ENCODE results near the gene SLIT1.

The SLIT1 gene

DNA sequence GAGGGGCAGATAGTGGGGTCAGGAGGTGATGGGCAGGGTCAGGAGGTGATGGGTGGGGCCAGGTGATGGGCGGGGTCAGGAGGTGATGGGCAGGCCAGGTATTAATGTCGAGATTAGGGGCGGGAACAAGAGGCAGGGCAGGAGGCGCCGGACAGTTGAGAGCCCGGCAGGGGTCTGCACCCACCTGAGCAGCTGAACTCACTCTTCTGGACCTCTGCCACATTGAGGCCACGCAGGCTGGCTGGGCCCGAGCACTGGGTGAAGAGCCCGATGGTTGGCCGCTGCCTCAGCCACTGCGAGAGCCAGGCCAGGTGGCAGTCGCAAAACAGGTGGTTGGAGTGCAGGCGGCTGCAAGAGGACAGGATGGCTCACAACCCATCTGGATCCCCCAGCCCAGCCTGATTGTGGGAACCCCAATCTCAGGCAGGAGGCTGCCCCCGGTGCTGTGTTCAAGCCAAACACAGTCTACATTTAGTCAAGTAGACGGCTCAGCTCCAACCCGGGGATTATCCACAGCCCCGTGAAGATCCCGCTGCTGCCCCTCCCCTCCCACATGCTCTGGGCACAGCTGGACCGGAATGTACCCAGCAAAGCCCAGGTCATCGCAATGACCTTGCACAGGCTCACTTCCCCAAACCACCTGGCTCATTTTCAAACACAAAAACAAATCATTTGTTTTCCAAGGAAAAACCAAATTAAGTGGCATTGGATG, 122.3 kb downstream of the SLIT1 start:
- DNase-seq (ENCODE audit: low spot score): no peak

DNA sequence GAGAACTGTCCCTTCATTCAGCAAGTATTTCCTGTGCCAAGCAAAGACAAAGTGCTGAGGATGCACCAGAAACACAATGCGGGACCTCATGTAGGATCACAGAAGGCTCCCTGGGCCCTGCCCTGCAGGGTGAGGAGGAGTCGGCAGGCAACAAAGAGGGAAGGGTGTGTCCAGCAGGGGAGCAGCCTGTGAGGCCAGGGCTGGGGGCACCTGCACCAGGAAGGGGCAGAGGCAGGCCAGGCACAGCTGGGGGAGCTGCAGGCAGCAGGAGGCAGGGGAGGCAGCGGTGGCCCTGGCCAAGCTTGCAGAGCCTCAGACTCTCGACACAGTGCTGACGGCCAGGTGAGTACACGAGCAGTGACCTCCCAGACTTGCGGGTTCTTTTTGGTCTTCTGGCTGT, 123.3 kb downstream of the SLIT1 start:
- no peak for DNase-seq (ENCODE audit: low spot score)

- DNase-seq (ENCODE audit: low spot score): no peak
Measured at GRCh38 chr10:97062046-97062445, 123.7 kb downstream of the SLIT1 start.

GRCh38 chr10:97061423-97061822, 124.3 kb downstream of the SLIT1 start:
- DNase-seq (ENCODE audit: low spot score): no peak

- no peak for DNase-seq (ENCODE audit: low spot score)
Measured at GRCh38 chr10:97060441-97061084, 125.2 kb downstream of the SLIT1 start.

GRCh38 chr10:97059872-97060205, 125.9 kb downstream of the SLIT1 start:
- no peak for DNase-seq (ENCODE audit: low spot score)

GRCh38 chr10:97059006-97059871, 126.5 kb downstream of the SLIT1 start:
- DNase-seq (ENCODE audit: low spot score): no peak

GRCh38 chr10:97058521-97058920, 127.2 kb downstream of the SLIT1 start:
- DNase-seq (ENCODE audit: low spot score): no peak

DNA sequence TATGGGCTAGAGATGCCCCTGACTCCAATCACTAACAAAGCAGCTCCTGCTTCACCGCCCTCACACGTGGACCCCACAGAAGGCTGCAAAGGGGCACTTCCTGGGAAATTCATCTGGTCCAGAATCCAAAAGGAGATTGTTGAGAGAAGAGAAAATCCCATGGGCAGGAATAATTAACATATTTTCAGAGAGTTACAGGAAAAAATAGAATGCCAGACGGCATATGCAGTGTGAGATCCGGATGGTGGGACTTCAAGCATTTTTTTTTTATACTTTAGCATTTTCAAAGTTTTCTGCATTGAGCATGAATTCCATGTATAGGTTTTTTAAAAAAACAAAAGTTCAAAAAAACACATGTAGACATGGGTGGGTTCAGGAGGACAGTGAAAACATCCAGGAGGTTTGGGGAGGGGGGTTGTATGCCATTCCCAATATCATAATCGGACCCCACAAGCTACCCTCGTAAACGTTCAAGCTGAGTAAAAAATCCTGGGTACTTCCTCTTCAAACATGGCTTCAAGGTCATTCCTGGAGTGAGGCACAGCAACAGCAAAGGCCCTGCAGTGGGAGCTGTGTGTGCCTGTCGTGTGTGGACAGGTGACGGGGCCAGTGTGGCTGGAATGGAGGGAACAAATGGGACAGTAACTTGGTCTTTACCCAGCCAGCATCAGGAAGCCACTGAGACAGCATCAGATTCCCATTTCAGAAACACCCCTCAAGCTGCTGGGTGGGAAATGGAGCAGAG, 128.1 kb downstream of the SLIT1 start:
- DNase-seq (ENCODE audit: low spot score): no peak

DNA sequence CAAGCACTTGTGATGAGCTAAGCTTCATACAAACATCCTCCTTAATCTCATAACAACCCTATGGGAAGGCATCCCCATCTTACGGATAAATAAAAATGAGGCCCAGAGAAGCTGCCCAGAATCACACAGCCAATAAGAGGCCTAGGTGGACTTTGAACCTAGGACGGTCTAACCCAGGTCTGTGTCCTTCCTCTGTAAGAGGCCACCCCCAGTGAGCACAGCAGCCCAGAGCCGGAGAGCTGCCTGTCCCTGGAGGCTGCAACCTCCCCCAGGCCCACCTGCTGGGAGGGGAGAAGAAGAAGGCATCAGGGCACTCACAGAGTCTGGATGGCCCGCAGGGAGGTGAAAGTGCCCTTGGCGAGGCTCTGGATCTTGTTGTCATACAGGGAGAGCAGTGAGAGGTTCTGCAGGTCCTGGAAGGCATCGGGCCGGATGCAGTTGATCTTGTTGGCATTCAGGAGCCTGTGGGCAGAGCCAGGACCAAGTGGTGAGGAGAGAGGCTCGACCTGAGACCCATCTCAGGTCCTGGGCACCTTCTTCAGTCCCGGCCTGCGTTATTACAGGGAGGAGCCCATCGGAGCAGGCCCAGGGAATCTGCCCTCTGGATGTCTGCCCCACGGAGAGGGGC, 129.6 kb downstream of the SLIT1 start:
- no peak for DNase-seq (ENCODE audit: low spot score)

GRCh38 chr10:97053276-97053675, 132.5 kb downstream of the SLIT1 start:
- no peak for DNase-seq (ENCODE audit: low spot score)

DNA sequence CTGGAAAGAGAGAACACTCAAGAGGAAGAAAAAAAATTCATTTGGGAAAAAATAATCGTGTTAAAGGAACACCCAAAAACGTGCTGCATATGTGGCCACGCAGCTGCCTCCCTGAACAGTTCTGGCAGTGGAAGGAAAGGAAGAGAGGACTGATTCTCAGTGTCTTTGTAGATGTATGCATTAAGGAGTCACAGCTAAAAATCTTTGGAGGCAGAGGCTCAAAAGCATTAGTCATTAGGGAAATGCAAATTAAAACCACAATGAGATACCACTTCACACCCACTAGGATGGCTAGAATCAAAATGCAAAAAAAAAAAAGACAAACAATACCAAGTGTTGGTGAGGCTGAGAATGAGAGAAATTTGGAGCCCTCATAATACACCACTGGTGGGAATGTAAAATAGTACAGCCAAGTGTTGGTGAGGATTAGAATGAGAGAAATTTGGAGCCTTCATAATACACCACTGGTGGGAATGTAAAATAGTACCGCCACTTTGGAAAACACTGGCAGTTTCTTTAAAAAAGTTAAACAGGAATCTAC, 134.7 kb downstream of the SLIT1 start:
- DNase-seq (ENCODE audit: low spot score): no peak

DNA sequence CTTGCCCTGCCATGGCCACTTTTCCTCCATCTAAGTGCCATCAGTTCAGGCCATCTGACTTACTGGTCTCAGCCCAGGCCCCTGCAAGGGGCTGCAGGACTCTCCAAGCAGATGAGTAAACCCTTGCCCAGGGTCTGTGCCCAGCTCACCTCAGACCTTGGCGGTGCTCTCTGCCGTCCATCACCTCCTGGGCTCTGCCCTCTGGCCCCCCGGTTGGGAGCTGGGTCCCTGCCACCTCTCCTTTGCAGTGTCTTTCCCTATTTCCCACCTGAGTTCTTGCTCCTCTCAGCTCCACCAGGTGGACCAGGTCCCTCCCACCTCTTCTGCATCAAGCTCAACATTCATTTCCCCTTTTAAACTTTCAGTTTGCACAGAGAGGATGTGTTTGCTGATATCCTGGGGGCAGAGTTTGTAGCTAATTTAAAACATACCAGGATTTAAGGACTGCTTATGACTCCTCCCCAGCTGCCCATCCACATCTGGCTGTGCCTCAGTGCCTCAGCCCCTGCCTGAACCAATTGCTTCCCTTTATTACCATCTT, 135.5 kb downstream of the SLIT1 start:
- DNase-seq (ENCODE audit: low spot score): no peak

DNA sequence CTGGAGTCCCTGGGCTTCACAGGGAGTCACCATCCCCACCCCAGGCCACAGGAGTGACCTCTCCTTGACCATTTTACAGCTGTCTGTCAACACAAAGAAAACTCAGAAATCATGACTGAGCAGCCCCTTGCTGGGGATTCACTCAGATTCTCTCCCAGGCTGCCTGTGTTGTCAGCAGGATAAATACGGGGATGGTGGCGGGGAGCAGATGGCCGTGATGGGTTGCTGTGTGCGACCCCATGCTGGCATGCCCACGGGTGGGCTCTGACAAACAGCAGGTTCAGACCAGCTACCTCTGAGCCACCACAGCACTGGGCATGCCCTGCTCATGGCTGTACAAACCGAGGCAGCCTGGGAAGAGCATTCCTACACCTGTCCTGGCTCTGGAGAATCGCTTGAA, 136.1 kb downstream of the SLIT1 start:
- DNase-seq (ENCODE audit: low spot score): no peak

GRCh38 chr10:97048649-97049427, 136.9 kb downstream of the SLIT1 start:
- no peak for DNase-seq (ENCODE audit: low spot score)

DNA sequence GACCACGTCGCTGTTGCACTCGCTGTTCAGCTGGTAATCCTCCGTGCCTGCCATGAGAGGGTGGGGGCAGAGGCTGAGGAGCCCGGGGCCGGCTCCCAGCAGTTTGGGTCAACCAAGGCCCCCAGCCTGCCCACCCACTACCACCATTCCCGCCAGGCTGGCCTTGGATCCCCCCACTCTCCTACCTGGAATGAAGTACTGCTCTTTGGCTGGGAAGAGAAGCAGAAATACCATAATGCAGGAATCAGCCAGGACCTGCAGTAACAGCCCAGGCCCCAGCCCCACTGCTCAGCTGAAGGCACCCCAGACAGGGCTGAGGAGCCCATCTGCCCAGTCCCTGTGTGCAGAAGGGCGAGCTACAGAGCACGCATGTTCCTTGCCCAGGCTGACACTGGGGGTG, 138.0 kb downstream of the SLIT1 start:
- no peak for DNase-seq (ENCODE audit: low spot score)

GRCh38 chr10:97047083-97047736, 138.5 kb downstream of the SLIT1 start:
- DNase-seq (ENCODE audit: low spot score): no peak

GRCh38 chr10:97046456-97047082, 139.2 kb downstream of the SLIT1 start:
- no peak for DNase-seq (ENCODE audit: low spot score)

DNA sequence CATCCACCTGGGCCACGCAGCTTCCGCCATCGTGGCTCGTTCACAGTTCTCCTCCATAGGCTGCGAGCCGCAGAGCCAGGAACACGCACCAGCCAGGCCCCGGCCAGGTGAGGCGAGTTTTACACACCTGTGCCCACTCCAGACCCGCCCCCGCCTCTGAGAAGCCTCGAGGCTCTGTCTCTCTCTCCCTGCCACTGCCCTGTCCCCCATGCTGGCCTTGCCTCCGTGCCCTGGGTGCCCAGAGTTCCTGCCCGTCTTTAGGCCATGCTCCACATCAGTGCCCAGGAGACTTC, 142.2 kb downstream of the SLIT1 start:
- no peak for DNase-seq (ENCODE audit: low spot score)
